Measurements from ENCODE around the gene SEMA4D. TPM values are rescaled to one million over a fixed set of nuclear protein-coding genes. Genes with fewer than 3 reads are reported as not detected.
"Not testable (repeated sequence)": the region's sequence is repeated elsewhere in the genome, so short reads cannot be mapped to it uniquely, and the experiment has no call there.

SEMA4D gene
- total RNA-seq, 4 donors from 2014 or later: 37.3 to 50.1 (median 42.6) TPM

- no peaks in the 10 kb centered on the region for H3K27me3 ChIP-seq
- H3K36me3 ChIP-seq: peaks cover 3% of the 10 kb centered on the region
- 76% methylated on average over 7 of the region's 7 CpGs for WGBS
- no peak overlapping the region for H3K4me3 ChIP-seq
- peaks cover 9% of the 10 kb centered on the region for H3K4me1 ChIP-seq
- H3K9me3 ChIP-seq: no peaks in the 10 kb centered on the region
- DNase-seq (ENCODE audit: low spot score in 2 of 2): peak in 1 of 2 donors; percentile 23
- TF ChIP-seq POLR2A (IDR thresholded peaks at IDR 0.05): no peak
- TF ChIP-seq EP300 (IDR thresholded peaks at IDR 0.05): no peak
- TF ChIP-seq, protein P1, sequence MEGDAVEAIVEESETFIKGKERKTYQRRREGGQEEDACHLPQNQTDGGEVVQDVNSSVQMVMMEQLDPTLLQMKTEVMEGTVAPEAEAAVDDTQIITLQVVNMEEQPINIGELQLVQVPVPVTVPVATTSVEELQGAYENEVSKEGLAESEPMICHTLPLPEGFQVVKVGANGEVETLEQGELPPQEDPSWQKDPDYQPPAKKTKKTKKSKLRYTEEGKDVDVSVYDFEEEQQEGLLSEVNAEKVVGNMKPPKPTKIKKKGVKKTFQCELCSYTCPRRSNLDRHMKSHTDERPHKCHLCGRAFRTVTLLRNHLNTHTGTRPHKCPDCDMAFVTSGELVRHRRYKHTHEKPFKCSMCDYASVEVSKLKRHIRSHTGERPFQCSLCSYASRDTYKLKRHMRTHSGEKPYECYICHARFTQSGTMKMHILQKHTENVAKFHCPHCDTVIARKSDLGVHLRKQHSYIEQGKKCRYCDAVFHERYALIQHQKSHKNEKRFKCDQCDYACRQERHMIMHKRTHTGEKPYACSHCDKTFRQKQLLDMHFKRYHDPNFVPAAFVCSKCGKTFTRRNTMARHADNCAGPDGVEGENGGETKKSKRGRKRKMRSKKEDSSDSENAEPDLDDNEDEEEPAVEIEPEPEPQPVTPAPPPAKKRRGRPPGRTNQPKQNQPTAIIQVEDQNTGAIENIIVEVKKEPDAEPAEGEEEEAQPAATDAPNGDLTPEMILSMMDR (IDR thresholded peaks at IDR 0.05): no peak
- no peak for TF ChIP-seq POLR2AphosphoS5 (IDR thresholded peaks at IDR 0.05)
- H3K27ac ChIP-seq: no peak overlapping the region
Observed at GRCh38 chr9:89473762-89474469, 24.0 kb downstream of the SEMA4D start.

DNA sequence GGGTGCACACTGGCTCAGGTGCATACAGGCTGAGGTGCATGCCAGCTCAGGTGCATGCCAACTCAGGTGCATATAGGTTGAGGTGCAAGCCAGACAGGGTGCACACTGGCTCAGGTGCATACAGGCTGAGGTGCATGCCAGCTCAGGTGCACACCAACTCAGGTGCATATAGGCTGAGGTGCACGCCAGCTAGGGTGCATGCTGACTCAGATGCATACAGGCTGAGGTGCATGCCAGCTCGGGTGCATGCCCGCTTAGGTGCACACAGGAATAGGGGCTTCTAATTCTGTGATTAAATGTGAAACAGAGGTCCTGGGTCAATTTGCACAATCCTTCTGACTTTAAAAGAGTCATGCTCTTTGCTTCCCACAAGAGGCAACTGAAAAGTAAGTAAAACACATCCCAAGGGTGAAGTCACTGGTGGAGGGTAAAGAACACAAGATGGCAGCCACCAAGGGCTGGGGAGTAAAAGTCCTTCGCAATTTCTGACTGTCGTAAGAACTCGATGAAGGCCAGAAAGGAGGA lies 26.1 kb downstream of the SEMA4D start:
- H3K27ac ChIP-seq, H3K27me3 ChIP-seq, H3K4me1 ChIP-seq, H3K4me3 ChIP-seq, H3K36me3 ChIP-seq, H3K9me3 ChIP-seq: not testable (repeated sequence)
- 89% methylated on average over 6 of the region's 6 CpGs for WGBS
- DNase-seq (ENCODE audit: low spot score in 2 of 2): peak in 1 of 2 donors; percentile 26

DNA sequence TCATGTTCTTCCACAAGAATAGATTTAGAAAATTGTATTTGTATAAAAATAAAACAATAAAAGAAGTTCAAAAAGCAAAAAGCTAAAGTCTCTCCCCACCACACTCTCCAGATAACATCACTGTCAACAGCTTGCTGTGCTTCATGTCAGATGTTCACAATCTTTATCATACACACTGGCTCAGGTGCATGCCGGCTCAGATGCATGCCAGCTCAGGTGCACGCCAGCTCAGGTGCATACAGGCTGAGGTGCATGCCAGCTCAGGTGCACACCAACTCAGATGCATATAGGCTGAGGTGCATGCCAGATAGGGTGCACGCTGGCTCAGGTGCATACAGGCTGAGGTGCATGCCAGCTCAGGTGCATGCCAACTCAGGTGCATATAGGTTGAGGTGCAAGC lies 26.5 kb downstream of the SEMA4D start:
- no peak for TF ChIP-seq POLR2A (IDR thresholded peaks at IDR 0.05)
- TF ChIP-seq, protein P1 (IDR thresholded peaks at IDR 0.05): no peak
- TF ChIP-seq POLR2AphosphoS5 (IDR thresholded peaks at IDR 0.05): no peak
- no peak for TF ChIP-seq EP300 (IDR thresholded peaks at IDR 0.05)
- Histone ChIP-seq H3K27ac (no peak overlapping the region), H3K4me1 (peaks cover 2% of the 10 kb centered on the region), H3K27me3 (no peaks in the 10 kb centered on the region), H3K4me3 (no peak overlapping the region), H3K36me3 (no peaks in the 10 kb centered on the region), H3K9me3 (no peaks in the 10 kb centered on the region)
- 65% methylated on average over 3 of the region's 3 CpGs for WGBS
- peak in 1 of 2 donors; percentile 11 for DNase-seq (ENCODE audit: low spot score in 2 of 2)

DNA sequence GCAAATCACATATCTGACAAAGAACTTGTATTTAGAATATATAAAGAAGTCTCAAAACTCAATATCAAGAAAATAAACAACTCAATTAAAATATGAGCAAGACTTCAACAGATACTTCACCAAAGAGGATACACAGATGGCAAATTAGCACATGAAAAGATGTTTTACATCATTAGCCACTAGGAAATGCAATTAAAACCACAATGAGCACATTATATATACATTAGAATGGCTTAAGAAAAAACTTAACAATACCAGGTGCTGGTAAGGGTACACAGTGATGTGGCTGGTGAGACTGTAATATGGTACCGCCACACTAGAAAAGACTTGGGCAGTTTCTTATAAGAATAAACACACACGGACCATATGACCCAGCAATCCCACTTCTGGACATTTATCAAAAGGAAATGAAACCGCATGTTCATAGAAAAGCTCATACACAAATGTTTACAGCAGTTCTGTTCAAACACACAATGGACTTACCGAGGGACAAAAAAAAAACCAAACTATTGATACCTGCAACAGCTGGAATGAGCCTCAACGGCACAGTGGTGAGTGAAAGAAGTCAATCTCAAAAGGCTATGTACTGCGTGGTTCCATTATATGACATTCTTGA lies 27.6 kb downstream of the SEMA4D start:
- TF ChIP-seq POLR2A (IDR thresholded peaks at IDR 0.05): no peak
- no peak for TF ChIP-seq EP300 (IDR thresholded peaks at IDR 0.05)
- no peak for TF ChIP-seq POLR2AphosphoS5 (IDR thresholded peaks at IDR 0.05)
- H3K27ac ChIP-seq: no peak overlapping the region
- H3K27me3 ChIP-seq: no peaks in the 10 kb centered on the region
- no peak for DNase-seq (ENCODE audit: low spot score in 2 of 2)
- H3K4me3 ChIP-seq: no peak overlapping the region
- no peaks in the 10 kb centered on the region for H3K9me3 ChIP-seq
- H3K4me1 ChIP-seq: peaks cover 2% of the 10 kb centered on the region
- 76% methylated on average over 6 of the region's 6 CpGs for WGBS
- no peaks in the 10 kb centered on the region for H3K36me3 ChIP-seq

DNA sequence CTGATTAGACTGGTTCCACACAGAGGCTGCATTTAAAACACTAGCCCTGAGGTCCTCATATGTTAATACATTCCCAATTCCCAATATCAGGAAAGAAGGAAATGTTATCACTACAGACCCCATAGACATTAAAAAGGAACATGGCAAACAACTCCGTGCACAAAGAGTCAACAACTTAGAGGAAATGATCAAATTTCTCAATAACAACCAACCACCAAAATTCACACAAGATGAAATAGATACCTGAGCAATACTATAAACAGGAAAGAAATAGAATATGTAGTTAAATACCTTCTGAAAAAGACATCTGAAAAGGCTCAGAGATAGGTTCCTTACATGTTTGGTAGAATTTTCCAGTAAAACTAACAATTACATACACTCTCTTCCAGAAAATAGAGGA lies 28.9 kb downstream of the SEMA4D start:
- 79% methylated on average over 1 of the region's 1 CpG for WGBS
- peaks cover 2% of the 10 kb centered on the region for H3K4me1 ChIP-seq
- no peak for DNase-seq (ENCODE audit: low spot score in 2 of 2)
- H3K27ac ChIP-seq: no peak overlapping the region
- H3K9me3 ChIP-seq: no peaks in the 10 kb centered on the region
- H3K27me3 ChIP-seq: no peaks in the 10 kb centered on the region
- H3K36me3 ChIP-seq: no peaks in the 10 kb centered on the region
- no peak overlapping the region for H3K4me3 ChIP-seq
- no peak for TF ChIP-seq POLR2A (IDR thresholded peaks at IDR 0.05)
- TF ChIP-seq EP300 (IDR thresholded peaks at IDR 0.05): no peak
- TF ChIP-seq POLR2AphosphoS5 (IDR thresholded peaks at IDR 0.05): no peak
- TF ChIP-seq, protein P1 (IDR thresholded peaks at IDR 0.05): no peak

DNA sequence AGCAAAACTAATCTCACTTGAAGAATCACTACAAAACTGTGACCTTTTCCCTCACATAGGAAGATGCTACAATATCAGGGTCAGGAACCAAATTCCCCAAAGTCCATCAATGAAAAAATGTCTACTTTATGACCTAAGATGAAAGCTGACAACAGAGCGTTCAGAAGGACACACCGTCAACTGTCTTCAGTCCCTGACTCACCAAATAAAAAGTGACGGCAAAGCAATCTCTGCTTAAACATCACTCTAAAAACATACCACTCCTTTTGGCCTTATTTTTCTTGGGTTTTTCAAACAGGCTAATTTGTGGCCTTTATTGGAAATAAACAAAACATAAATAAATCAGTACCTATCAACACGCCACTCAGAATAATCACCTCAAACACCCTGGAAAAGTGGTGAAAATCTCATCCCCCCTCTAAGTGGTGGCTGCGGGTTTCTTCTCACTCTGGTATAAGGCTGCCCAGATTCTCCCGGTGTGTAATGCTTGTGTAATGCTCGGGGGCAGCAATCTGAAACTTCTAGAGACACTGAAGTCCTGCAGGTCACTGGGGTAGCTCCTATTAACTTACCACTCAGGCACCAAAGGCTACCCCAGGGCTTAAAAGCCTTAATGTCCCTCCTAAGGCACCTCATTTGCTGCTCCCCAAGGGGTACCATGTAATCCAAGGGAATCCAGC lies 29.5 kb downstream of the SEMA4D start:
- Histone ChIP-seq H3K27me3 (no peaks in the 10 kb centered on the region), H3K4me3 (no peak overlapping the region), H3K36me3 (no peaks in the 10 kb centered on the region), H3K4me1 (peaks cover 2% of the 10 kb centered on the region), H3K27ac (no peak overlapping the region), H3K9me3 (no peaks in the 10 kb centered on the region)
- DNase-seq (ENCODE audit: low spot score in 2 of 2): no peak
- WGBS: 93% methylated on average over 7 of the region's 7 CpGs
- TF ChIP-seq POLR2A (IDR thresholded peaks at IDR 0.05): no peak
- TF ChIP-seq POLR2AphosphoS5 (IDR thresholded peaks at IDR 0.05): no peak
- no peak for TF ChIP-seq EP300 (IDR thresholded peaks at IDR 0.05)
- TF ChIP-seq, protein P1 (IDR thresholded peaks at IDR 0.05): no peak
